ENCODE measurements around the gene CASP8AP2. TPM values are rescaled to one million over a fixed set of nuclear protein-coding genes. Genes with fewer than 3 reads are reported as not detected.

CASP8AP2 gene
- total RNA-seq, 1 donor from 2014 or later = 13.2 TPM

DNA sequence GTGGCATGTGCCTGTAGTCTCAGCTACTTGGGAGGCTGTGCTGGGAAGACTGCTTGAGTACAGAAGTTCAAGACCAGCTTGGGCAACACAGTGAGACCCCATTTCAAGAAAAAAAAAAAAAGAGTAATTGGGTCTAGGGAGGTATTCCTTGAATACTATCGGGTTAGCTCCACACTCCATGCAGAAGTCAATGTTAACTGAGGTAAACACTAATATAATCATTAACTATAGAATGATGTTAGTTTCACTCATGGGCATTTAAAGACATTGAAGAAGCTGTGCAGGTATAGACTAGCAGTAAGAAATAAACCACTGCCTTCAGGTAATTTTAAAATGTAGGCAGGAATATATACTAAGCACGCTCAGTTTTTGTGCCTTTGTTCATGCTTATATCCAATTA is 42.7 kb upstream of the CASP8AP2 start:
- Histone ChIP-seq H3K9me3 (replicated peaks) (peaks cover 9% of the 10 kb centered on the region), H3K27ac (replicated peaks) (no peak overlapping the region), H3K27me3 (ENCODE audit: low read depth) (no peaks in the 10 kb centered on the region), H3K4me1 (no peaks in the 10 kb centered on the region), H3K4me3 (no peak overlapping the region), H3K36me3 (peaks cover 93% of the 10 kb centered on the region)
- TF ChIP-seq, protein P1, sequence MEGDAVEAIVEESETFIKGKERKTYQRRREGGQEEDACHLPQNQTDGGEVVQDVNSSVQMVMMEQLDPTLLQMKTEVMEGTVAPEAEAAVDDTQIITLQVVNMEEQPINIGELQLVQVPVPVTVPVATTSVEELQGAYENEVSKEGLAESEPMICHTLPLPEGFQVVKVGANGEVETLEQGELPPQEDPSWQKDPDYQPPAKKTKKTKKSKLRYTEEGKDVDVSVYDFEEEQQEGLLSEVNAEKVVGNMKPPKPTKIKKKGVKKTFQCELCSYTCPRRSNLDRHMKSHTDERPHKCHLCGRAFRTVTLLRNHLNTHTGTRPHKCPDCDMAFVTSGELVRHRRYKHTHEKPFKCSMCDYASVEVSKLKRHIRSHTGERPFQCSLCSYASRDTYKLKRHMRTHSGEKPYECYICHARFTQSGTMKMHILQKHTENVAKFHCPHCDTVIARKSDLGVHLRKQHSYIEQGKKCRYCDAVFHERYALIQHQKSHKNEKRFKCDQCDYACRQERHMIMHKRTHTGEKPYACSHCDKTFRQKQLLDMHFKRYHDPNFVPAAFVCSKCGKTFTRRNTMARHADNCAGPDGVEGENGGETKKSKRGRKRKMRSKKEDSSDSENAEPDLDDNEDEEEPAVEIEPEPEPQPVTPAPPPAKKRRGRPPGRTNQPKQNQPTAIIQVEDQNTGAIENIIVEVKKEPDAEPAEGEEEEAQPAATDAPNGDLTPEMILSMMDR (IDR thresholded peaks at IDR 0.05; ENCODE audit: borderline replicate concordance) = no peak
- DNase-seq = no peak
- intact Hi-C loops (cut with micrococcal nuclease) = no loop called here

DNA sequence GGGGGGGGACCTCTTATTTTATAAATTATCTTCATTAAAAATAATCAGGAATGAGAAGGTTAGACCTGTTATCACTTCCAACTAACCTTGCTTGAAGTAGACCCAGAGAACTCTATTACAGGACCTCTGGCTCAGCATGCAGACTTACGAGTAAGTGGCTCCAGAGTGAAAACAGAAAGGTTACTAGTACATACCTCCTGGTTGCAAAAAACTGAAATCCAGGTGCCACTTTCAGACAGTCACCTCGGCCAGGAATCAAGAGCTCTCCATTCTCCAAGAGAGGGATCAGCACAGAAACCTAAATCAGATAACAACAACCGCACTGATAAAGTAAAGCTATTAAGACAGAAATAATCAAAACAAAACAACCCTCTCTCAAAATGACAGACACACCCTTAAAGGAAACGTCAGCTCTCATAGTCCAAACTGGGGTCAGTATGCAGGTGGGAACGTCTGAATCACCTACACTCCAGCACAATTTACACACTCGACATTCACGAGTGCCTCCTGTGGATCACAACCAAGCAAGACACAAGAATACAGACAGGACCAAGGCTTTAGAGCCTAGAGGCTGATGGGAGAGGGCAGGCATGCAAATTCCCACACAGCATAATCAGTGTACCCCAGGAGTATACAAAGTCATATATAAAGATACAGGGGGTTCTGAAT is 41.9 kb upstream of the CASP8AP2 start:
- H3K9me3 ChIP-seq (replicated peaks) = peaks cover 8% of the 10 kb centered on the region
- H3K4me1 ChIP-seq = peaks cover 6% of the 10 kb centered on the region
- no peak for DNase-seq
- H3K27ac ChIP-seq (replicated peaks) = no peak overlapping the region
- peaks cover 93% of the 10 kb centered on the region for H3K36me3 ChIP-seq
- H3K27me3 ChIP-seq (ENCODE audit: low read depth) = no peaks in the 10 kb centered on the region
- intact Hi-C loops (cut with micrococcal nuclease) = no loop called here
- no peak overlapping the region for H3K4me3 ChIP-seq
- TF ChIP-seq, protein P1 (IDR thresholded peaks at IDR 0.05; ENCODE audit: borderline replicate concordance) = no peak

DNA sequence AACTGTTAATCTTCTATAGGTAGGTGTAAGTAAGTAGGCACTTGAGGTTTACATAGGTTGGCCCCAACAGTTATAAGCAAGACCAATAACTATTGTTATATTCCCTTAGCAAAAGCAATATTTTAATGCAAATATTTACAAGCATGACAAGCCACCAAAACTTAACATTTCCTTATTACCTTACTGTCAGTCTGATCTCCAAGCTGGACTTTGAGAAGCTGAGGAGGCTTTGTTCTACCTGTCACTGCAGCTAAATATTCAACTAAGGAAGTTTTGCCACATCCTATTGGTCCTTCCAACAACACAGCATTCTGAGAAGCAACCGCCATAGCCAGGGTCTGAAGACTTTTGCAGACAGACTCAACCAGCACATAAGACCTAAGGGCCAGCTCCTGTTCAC is 39.7 kb upstream of the CASP8AP2 start:
- H3K36me3 ChIP-seq = peaks cover 81% of the 10 kb centered on the region
- H3K4me3 ChIP-seq = no peak overlapping the region
- H3K27me3 ChIP-seq (ENCODE audit: low read depth) = no peaks in the 10 kb centered on the region
- TF ChIP-seq, protein P1 (IDR thresholded peaks at IDR 0.05; ENCODE audit: borderline replicate concordance) = no peak
- no peaks in the 10 kb centered on the region for H3K9me3 ChIP-seq (replicated peaks)
- H3K4me1 ChIP-seq = peaks cover 20% of the 10 kb centered on the region
- no peak for DNase-seq
- H3K27ac ChIP-seq (replicated peaks) = no peak overlapping the region
- intact Hi-C loops (cut with micrococcal nuclease) = no loop called here

DNA sequence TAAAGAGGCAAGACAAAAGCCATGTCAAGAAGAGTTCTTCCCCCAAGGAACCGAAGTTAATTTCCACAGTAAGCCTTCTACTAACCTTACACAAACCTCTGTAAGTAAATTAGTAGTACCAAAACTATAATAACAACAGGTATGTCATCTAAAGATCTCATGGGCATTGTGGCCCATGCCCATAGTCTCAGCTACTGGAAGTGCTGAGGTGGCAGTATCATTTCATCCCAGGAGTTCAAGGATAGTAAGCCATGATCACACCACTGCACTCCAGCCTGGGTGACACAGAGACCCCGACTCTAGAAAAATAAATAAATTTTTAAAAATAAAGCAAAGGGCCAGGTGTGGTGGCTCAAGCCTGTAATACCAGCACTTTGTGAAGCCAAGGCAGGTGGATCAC is 39.3 kb upstream of the CASP8AP2 start:
- H3K36me3 ChIP-seq = peaks cover 81% of the 10 kb centered on the region

DNA sequence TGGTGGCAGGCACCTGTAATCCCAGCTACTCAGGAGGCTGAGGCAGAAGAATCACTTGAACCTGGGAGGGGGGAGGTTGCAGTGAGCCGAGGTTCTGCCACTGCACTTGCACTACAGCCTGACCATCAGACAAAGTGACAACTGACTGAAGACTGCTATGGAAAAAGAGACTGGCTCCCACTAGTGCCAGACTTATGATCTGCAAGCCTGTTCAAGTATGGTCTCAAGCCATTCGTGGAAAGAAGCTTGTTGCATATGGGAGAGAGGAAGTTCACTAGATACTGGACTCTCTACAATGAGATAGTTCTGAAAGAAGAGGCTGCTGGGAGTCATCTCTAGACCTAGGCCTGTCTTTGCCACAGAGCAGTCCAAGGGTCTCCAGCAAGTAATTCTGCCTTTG is 36.8 kb upstream of the CASP8AP2 start:
- Histone ChIP-seq H3K36me3 (peaks cover 59% of the 10 kb centered on the region), H3K27ac (replicated peaks) (peak overlapping the region; percentile 84)
- intact Hi-C loops (cut with micrococcal nuclease) = no loop called here

More for the DNA sequence above, 39.3 kb upstream of the CASP8AP2 start:
- intact Hi-C loops (cut with micrococcal nuclease) = no loop called here
- no peak overlapping the region for H3K4me3 ChIP-seq
- H3K9me3 ChIP-seq (replicated peaks) = no peaks in the 10 kb centered on the region
- TF ChIP-seq, protein P1 (IDR thresholded peaks at IDR 0.05; ENCODE audit: borderline replicate concordance) = no peak
- H3K27ac ChIP-seq (replicated peaks) = no peak overlapping the region
- no peaks in the 10 kb centered on the region for H3K27me3 ChIP-seq (ENCODE audit: low read depth)
- no peak for DNase-seq
- H3K4me1 ChIP-seq = peaks cover 20% of the 10 kb centered on the region

More for the DNA sequence above, 36.8 kb upstream of the CASP8AP2 start:
- Histone ChIP-seq H3K4me1 (peaks cover 20% of the 10 kb centered on the region), H3K27me3 (ENCODE audit: low read depth) (no peaks in the 10 kb centered on the region), H3K9me3 (replicated peaks) (no peaks in the 10 kb centered on the region), H3K4me3 (no peak overlapping the region)
- DNase-seq = no peak
- TF ChIP-seq, protein P1 (IDR thresholded peaks at IDR 0.05; ENCODE audit: borderline replicate concordance) = peak; percentile 53
